Measurements from ENCODE around the gene ZSCAN16.

Gene ZSCAN16

DNA sequence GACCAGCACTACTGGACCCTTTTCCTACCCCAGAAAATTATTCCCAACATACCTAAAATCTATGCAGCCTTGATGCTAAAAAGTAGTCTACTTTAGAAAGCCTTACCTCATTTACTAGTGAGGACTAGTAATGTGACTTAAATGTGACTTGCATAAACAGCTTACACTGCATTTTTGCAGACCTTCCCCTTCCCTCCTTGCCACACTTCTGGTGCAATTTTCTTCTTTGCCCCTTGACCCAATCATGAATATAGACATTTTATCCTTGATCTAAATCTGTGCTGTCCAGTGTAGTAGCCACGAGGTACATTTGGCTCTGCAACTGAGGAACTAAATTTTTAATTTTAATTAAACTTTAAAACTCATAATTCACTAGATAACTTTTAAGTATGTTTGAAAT is 10.3 kb downstream of the ZSCAN16 start:
- DNase-seq: no peak

DNA sequence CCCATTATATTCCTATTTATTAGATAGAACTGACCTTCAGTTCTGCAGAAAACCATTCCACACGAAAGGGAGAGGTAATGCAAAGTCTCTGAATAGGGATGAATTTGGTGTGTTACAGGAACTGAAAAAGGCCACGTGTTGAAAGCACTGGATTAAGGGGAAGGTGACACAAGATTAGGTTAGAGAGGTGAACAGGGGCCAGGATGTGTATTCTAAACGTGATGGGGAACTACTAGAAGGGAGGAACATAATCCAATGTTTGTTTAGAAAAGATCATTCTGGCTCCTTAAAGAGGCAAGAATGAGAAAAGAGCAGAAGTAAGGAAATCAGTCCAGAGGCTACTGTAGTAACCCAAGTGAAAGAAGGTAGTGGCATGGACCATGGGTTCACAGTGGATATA is 11.0 kb downstream of the ZSCAN16 start:
- no peak for DNase-seq

DNA sequence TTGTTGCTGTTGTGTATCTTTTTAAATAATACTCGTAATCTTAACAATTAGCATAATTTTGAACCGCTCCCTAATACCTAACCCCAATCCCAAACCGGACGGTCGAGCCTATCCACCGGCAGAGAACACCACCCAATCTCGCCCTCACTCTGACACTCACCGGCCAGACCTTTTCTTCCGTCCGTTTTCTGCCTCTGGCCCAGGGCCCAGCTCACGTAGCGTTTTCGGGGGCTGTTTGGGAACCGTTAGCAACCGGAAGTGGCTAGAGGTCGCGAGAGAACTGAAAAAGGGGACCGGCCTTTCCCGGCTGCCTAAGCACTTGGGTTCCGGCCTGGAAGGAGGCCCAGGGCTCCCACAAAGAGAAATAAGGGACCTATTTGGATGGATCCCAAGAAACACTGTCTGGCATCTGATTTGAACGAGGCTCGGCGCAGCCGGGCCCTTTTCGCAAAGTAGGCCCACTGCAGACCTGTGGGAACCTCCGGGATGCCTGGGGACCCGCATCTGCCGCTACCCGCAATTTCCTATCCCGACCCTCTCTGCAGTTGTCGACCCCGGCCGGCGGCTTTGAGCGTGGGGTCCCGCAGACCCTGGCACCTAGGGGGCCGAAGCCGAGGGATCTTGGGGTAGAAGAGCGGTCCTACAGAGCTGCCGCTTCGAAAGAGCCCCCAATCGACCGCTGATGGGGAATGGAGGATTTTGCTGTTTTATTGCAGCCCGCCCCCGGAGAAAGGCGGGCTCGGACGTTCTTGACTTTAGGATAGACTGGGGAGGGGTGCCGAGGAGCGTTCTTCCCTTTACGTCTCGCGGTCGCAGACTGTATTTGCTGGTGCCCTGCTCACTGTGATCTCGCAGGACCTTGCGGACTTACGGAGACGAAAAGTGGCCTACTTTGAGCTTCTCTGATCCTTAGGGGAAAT is 12.4 kb downstream of the ZSCAN16 start:
- peak; percentile 94 for DNase-seq

DNA sequence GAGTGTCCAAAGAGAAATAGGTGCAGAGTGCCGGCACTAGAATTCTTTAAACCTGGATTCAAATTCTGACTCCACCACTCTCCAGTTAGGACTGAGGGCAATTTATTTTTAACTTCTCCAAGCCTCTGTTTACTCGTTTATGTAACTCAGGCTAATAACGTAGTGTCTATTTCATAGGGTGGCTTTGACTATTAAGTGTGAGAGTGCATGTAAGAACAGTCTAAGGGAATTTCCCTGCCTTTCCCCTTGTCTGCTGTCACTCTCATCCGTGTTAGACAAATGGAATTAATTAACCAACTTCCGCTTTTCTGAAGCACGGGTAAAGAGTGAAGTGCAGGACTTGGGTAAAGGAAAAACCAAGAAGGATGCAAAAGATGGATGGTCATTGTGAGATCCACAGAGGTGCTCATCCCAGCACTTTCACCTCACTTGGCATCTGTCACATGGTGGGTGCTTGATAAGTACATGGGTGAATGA is 13.1 kb downstream of the ZSCAN16 start:
- no peak for DNase-seq

DNA sequence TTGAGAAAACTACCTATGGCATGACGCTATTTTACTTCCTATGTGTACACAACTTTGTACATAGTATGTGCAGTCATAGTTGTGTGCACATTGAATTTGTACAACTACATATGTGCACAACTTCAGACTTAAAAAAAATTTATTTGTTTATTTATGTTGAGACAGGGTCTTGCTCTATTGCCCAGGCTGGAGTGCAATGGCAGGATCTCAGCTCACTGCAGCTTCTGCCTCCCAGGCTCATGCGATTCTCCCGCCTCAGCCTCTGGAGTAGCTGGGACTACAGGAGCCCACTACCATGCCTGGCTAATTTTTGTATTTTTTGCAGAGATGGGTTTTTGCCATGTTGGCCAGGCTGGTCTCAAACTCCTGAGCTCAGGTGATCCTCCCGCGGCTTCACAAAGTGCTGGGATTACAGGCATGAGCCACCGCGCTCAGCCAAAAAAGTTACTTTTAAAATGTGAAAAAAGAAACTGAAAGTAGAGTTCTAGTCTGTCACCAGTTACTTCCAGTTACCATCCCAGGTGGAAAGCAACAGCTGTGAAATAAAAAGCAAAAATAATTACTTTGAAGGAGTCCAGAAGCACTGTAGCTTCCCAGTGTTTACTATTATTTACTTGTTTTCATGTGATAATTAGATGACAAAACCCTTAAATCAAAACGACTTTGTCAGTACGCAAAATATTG is 15.6 kb downstream of the ZSCAN16 start:
- DNase-seq: no peak

DNA sequence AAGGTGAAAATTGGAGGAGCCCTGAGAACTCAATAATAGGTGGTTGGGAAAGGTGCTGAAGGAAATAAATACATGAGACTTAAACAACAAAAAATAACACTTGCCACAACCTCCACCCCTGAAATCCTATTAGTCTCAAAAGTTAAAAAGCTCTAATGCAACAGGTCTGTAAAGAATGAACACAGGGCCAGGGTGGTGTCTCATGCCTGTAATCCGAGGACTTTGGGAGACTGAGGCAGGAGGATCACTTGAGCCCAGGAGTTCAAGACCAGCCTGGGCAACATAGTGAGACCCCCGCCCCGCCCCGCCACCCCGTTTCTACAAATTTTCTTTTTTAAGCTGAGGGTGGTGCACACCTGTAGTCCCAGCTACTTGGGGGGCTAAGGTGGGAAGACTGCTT is 16.2 kb downstream of the ZSCAN16 start:
- no peak for DNase-seq

DNA sequence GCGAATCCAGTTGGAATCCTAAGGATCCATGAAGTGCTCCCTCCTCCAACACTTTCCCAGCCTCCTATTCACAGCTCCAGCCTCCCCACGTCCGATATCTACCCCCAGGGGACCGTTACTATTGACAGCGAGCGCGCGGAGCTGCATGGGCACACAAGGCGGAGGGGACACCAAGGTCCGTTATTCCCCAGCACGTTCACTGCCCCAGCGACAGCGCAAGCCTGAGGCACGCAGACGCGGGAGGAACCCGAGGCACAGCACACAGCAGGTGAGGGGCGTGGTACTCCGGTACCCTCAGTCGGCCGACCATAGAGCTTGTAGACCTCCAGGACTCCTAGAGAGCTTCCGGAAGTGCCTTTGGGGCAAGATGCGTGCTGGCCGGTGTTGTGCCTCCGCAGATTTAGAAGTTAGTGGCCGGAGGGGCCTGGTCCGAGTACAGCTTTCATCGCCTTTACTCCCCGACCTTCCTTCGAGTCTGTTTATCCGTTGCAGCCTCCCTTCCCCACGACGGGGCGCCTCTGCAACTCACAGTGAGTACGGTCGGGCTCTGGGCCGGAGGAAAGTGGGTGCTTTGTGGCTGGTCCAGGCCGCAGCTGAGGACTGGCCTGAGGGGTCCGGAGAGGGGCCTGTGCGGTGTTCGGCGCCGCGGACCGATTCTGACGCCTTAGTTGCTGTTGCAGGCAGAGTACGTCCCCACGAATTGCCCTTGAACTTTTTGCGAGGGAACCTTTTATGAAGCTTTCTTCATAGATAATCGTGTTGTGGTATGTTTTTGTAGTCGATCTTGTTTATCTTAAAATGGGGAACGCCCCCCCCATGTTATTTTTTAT is 17.3 kb downstream of the ZSCAN16 start, which contains the start of gene ZKSCAN8:
ZKSCAN8 (plus strand) TSS at position 384 of the 830 bp plus-strand sequence. CDS start 6,525 bp downstream, outside the sequence.
- peak; percentile 88 for DNase-seq

DNA sequence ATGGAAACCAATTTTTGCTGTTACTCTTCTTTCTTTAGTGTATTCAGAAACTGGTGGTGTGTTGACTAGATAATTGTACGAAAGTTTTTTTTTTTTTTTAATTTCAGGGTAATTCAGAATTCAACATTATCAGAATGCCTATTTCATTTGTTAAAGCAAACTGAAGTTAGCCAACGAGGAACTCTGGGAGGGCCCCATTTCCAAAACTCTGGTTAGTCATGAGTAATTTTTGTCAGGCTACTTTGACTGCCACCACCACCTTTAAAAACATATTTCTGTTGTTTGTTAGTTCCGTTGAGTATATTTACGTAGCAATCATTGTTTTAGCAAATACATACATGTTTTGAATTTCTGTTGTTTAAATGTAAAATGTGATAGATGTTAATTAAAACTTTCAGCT is 18.0 kb downstream of the ZSCAN16 start:
- DNase-seq: no peak

DNA sequence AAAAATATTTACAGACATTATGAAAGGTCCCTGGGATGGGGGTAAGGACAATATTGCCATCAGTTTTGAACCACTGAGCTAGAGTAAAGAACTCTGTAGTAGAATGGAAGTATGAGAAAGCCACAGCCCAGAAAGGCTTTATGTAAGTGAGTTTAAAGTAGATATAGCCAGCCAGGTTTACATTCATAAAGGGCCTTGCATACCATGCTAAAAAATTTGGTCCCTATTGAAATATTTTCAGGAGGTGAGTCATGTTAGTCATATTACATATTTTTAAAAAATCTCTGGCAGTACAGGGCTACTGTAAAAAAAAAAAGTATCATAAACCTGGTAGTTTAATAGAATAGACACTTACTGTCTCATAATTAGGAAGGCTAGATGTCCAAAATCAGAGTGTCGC is 20.8 kb downstream of the ZSCAN16 start:
- DNase-seq: no peak

DNA sequence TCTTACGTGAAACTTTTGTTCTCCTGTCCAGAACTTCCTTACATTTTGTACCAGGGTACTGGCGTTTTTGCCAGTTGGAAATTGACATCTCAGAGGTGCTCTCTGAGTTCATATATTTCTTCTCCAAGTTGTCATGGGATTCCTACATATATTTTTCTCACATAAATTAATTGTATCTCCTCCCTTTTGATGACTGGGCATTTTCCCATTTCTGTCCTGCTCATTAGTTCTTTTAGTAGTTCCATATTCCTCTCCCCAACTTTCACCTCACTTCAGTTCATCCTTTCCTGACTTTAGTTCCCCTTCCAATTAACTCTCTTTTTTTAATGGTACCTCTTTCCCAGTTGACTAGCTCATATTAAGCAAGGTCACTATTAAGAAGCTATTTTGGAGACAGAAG is 28.1 kb downstream of the ZSCAN16 start:
- DNase-seq: no peak

DNA sequence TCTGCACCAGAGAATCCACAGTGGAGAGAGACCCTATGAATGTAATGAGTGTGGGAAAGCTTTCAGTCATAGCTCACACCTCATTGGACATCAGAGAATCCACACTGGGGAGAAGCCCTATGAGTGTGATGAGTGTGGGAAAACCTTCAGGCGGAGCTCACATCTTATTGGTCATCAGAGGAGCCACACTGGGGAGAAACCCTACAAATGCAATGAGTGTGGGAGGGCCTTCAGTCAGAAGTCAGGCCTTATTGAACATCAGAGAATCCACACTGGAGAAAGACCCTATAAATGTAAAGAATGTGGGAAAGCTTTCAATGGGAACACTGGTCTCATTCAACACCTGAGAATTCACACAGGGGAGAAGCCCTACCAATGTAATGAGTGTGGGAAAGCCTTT is 29.1 kb downstream of the ZSCAN16 start:
- DNase-seq: no peak

DNA sequence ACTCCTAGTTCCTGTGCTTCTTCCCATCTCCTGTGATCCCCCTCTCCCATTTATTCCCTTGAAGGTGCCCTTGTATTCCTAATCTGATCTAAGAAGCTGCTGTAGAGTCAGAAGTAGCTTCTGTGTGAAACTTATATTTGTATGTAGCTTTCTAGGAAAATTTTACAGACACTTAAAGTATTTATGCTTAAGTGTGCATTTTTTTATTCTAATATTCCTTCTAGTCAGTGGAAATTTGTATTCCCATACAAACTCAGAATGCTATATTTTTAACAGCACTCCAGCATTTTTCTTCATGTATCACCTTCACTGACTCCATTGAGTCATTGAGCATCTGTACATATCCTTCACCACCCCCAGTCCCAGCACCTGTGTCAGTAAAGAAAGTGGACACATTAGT is 29.9 kb downstream of the ZSCAN16 start:
- no peak for DNase-seq

DNA sequence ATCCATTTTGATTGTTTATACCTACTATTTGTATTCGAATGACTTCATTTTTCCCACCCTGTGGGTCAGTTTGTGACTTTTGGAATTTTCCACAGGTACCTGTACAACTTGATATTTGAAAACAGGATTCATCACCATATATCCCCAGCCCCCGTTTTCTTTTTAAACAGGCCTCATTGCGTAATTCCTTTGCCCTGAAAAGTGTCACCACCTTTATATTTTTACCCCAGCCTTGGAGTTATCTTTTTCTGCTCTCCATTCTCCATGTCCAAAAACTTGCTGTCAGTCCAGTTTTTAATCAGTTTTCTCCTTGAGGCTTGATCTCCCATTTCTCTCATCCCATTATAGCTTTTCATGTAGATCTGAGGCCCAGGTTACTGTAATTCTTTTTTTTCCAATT is 33.9 kb downstream of the ZSCAN16 start:
- DNase-seq: no peak

DNA sequence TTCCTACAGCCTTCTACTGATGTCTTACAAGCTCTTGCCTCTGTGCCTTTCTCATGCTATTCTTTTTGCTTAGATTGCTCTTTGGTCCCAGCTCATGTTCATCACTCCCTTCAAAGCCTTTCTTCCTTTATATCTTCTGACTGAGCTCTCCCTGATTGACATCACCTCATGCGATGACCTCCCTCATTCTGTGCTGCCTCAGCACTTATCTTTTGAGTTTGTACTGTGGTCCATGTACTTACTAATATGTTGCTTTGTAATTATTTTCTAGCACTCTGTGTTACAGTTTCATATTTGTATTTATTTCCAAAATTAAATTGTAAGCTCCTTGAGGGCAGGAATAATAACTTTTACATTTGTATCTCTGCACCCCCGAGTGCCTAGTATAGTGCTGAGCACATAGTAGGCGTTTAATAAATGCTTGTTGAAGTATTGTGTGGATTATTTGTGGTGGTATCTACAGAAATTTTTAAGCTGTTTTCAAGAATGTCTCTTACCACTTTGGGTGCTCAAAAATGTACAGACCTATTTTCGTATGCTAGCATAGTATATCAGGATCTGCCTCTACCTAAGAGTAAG is 34.7 kb downstream of the ZSCAN16 start:
- no peak for DNase-seq

DNA sequence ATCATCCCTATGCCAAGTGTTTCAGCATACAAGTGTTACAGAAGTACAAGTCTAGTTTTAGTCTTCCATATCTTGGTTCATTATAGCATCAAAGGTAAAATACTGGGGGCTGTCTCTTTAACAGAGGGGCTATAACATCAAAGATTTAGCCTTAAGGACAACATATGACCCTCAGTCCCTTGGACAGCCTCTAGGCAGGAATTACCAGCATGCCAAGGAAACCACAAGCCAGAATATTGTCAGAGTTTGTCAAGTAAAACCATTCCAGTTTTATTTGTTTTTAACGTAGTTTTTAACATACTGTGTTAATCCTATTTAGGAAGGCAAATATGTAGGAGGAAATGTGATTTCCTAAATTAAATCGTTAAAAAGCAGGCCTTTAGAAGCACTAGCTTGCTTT is 35.8 kb downstream of the ZSCAN16 start:
- no peak for DNase-seq

DNA sequence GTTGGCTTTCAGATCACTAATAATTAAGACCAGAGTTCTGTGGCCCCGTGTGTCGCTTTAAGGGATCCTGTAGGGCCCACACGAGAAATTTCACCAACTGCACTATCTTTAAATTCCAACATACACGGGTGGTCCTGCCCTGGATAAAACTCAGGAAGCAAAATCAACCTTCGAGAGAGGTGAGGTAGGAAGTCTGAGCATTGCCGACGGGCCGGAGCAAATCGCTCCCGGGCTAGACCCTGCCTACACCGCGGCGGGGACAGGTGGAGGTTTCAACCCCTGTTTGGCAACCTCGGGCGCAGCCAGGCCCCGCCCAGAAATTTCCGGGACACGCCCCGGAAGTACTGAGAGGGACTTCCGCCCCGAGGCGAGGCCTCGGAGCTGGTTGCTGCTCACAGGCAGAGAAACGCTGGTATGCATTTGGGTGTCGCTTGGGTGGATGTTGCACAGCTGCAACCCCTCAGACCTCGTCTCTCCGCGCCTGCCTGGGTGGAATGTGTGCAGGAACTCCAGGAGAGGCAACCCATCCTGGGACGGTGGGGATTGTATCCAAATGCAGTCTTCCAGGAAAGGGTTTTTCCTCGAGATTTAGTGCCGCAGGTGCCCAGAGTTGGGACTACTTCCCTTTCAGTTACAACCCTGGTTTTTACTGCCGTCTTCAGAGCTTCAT is 37.1 kb downstream of the ZSCAN16 start:
- DNase-seq: peak; percentile 80

DNA sequence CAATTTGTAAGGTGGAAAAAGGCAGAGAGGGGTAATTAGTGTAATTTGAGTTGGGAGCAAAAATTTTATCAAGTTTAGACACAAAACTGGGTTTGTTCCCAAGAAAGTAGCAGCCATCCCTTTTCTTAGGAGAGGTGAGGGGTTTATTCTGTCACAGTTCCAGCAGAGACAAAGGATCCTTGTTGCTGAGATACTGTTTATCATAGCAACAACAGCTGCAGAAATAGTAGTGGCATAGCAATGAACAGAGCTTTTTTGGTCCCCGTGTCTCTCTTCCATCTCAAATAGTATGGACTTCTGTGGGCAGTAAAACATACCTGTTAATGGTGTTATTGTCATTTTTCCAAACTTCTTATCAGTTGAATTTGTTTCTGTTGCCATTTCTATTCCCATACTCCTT is 41.2 kb downstream of the ZSCAN16 start:
- DNase-seq: no peak

DNA sequence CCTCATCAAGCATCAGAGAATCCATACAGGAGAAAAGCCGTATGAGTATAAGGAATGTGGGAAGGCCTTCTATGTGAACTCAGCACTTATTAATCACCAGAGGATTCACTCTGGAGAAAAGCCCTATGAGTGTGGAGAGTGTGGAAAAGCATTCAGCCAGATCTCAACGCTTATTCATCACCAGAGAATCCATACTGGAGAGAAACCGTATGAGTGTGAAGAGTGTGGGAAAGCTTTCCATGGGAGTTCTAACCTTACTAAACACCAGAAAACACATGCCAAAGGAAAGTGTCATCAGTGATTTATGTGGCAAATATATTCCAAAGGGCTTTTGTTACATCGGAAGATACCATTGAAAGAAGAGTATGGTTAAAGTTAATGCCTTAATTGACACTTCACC is 42.7 kb downstream of the ZSCAN16 start:
- no peak for DNase-seq

DNA sequence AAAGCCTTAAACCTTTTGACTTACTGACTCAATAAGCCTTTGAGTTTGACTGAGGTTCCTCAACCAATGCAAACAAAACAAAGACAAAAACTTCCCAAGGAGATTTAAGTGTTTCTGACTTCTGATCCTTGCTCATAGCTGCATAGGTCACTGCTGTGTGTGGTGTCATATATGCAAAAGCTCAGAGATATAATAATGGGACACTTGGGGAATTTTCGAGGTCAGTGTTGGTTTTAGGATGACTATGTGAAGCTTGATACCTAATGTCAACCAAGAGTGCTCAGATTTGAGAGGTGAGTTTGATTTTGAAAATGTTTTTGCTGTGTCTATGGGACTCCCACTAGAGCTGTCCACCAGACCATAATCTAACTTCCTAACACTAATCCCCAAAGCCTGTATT is 43.5 kb downstream of the ZSCAN16 start:
- no peak for DNase-seq

DNA sequence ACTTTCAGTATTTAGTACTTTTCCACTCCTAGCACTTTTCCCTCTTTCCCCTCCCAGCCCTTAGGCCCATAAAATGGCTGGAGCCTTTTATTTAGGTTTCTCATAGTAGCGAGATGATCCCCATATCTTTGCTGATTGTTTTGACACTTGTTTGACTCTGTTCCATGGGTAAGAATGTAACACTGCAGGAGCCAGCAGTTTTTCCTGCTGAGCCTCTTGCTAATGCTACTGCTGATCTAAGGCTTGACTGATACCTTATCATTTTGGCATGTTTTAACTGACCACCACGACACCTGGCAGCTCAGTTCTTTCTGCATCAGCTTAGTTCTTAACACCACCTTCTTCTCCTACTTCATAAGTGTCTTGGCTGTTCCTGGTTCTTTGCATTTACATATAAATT is 46.9 kb downstream of the ZSCAN16 start:
- DNase-seq: no peak

DNA sequence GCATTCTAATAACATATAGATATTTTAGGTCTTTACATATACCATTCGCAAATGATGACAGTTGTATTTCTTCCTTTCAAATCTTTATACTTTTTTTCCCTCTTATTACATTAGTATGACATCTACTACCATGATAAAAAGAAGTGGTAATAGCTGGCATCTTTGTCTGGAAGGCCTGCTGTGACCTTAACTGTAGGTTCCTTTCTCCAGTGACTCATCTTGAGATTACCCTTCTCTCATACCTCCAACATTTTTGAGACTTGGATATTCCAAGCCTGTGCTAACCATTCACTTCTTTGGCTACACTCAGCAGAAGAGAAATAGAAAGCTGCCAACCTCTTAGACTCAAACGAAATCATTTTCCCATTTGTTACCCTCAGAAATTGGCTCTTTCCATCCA is 47.6 kb downstream of the ZSCAN16 start:
- no peak for DNase-seq

DNA sequence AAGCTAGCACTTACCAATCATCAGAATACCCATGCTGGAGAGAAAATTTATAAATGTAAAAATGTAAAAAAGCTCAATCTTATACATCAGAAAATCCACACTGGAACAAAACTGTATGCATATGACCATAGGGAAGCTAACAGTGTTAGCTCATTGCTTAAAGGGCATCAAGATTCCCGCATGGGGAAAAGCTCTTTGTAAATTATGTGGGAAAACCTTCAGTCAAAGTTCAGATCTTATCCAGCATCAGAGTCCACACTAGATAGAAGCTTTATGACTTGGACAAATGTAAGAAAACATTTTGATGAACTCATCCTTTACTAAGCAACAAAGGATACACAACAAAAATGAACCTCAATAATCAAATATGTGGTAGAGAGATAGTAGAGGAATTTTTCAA is 52.0 kb downstream of the ZSCAN16 start:
- DNase-seq: no peak

Data from femur (tissue), 1 donor.